ENCODE measurements around the gene ABCF1.
"Not testable (repeated sequence)": the region's sequence is repeated elsewhere in the genome, so short reads cannot be mapped to it uniquely, and the experiment has no call there.

ABCF1 gene

GRCh38 chr6:30589754-30590358, 18.6 kb downstream of the ABCF1 start:
- no peak for TF ChIP-seq CTCF (IDR thresholded peaks at IDR 0.05; ENCODE audit: low read depth, low read length, missing control alignments)
- DNase-seq (ENCODE audit: extremely low read depth, low read depth) = no peak
- H3K4me3 ChIP-seq (replicated peaks; ENCODE audit: low read depth, low read length) = no peak overlapping the region

DNA sequence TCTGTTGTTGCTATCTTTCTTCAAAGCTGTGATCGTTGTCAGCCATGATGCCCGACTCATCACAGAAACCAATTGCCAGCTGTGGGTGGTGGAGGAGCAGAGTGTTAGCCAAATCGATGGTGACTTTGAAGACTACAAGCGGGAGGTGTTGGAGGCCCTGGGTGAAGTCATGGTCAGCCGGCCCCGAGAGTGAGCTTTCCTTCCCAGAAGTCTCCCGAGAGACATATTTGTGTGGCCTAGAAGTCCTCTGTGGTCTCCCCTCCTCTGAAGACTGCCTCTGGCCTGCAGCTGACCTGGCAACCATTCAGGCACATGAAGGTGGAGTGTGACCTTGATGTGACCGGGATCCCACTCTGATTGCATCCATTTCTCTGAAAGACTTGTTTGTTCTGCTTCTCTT, 19.3 kb downstream of the ABCF1 start:
- no peak overlapping the region for H3K4me3 ChIP-seq (replicated peaks; ENCODE audit: low read depth, low read length)
- DNase-seq (ENCODE audit: extremely low read depth, low read depth) = no peak
- no peak for TF ChIP-seq CTCF (IDR thresholded peaks at IDR 0.05; ENCODE audit: low read depth, low read length, missing control alignments)

GRCh38 chr6:30591008-30591407, 19.8 kb downstream of the ABCF1 start:
- no peak for TF ChIP-seq CTCF (IDR thresholded peaks at IDR 0.05; ENCODE audit: low read depth, low read length, missing control alignments)
- no peak for DNase-seq (ENCODE audit: extremely low read depth, low read depth)
- H3K4me3 ChIP-seq (replicated peaks; ENCODE audit: low read depth, low read length) = no peak overlapping the region

- DNase-seq (ENCODE audit: extremely low read depth, low read depth) = no peak
- no peak for TF ChIP-seq CTCF (IDR thresholded peaks at IDR 0.05; ENCODE audit: low read depth, low read length, missing control alignments)
- H3K4me3 ChIP-seq (replicated peaks; ENCODE audit: low read depth, low read length) = no peak overlapping the region
Observed at GRCh38 chr6:30592287-30592686, 21.0 kb downstream of the ABCF1 start.

- peak; percentile 72 for TF ChIP-seq CTCF (IDR thresholded peaks at IDR 0.05; ENCODE audit: low read depth, low read length, missing control alignments)
- not testable (repeated sequence) for H3K4me3 ChIP-seq (replicated peaks; ENCODE audit: low read depth, low read length)
- peak; percentile 73 for DNase-seq (ENCODE audit: extremely low read depth, low read depth)
Observed at GRCh38 chr6:30597315-30598144, 26.3 kb downstream of the ABCF1 start.

- no peak for DNase-seq (ENCODE audit: extremely low read depth, low read depth)
- H3K4me3 ChIP-seq (replicated peaks; ENCODE audit: low read depth, low read length) = no peak overlapping the region
- TF ChIP-seq CTCF (IDR thresholded peaks at IDR 0.05; ENCODE audit: low read depth, low read length, missing control alignments) = no peak
Observed at GRCh38 chr6:30598912-30599624, 27.8 kb downstream of the ABCF1 start.
